Activated CD8-positive, alpha-beta memory T cell treated with anti-CD3 and anti-CD28 coated beads, Interleukin-2, amount 50 U/mL, for 4 hours (primary cell): ENCODE results near the gene NUP58.
"Not testable (repeated sequence)": the region's sequence is repeated elsewhere in the genome, so short reads cannot be mapped to it uniquely, and the experiment has no call there.

ENCODE experiments used
- DNase-seq: peaks from one replicate; pipeline ENCODE4 v3.0.0-alpha.2; 2020

The NUP58 gene

GRCh38 chr13:25306671-25307464 lies 5.4 kb downstream of the NUP58 start:
- no peak for DNase-seq

- no peak for DNase-seq
Measured at GRCh38 chr13:25310891-25311290, 9.5 kb downstream of the NUP58 start.

GRCh38 chr13:25318946-25319345 lies 17.5 kb downstream of the NUP58 start:
- DNase-seq = not testable (repeated sequence)

- DNase-seq = no peak
Measured at GRCh38 chr13:25319771-25320170, 18.3 kb downstream of the NUP58 start.

GRCh38 chr13:25324100-25324499 lies 22.7 kb downstream of the NUP58 start:
- DNase-seq = no peak

- no peak for DNase-seq
Measured at GRCh38 chr13:25329706-25330105, 28.3 kb downstream of the NUP58 start.

GRCh38 chr13:25330541-25330940 lies 29.1 kb downstream of the NUP58 start:
- no peak for DNase-seq

- no peak for DNase-seq
Measured at GRCh38 chr13:25335856-25336255, 34.4 kb downstream of the NUP58 start.

- no peak for DNase-seq
Measured at GRCh38 chr13:25345576-25345975, 44.2 kb downstream of the NUP58 start.

GRCh38 chr13:25347151-25347550 lies 45.7 kb downstream of the NUP58 start:
- no peak for DNase-seq

- no peak for DNase-seq
Measured at GRCh38 chr13:25351404-25351803, 50.0 kb downstream of the NUP58 start.

GRCh38 chr13:25352230-25352629 lies 50.8 kb downstream of the NUP58 start:
- DNase-seq = no peak

- DNase-seq = no peak
Measured at GRCh38 chr13:25352806-25353205, 51.4 kb downstream of the NUP58 start.

GRCh38 chr13:25353344-25353743 lies 51.9 kb downstream of the NUP58 start:
- DNase-seq = no peak

- no peak for DNase-seq
Measured at GRCh38 chr13:25354377-25354776, 53.0 kb downstream of the NUP58 start.

GRCh38 chr13:25360443-25360842 lies 59.0 kb downstream of the NUP58 start:
- not testable (repeated sequence) for DNase-seq

- no peak for DNase-seq
Measured at GRCh38 chr13:25365720-25366235, 64.4 kb downstream of the NUP58 start.

GRCh38 chr13:25371158-25371874 lies 69.9 kb downstream of the NUP58 start:
- no peak for DNase-seq

GRCh38 chr13:25371875-25372283 lies 70.5 kb downstream of the NUP58 start, which contains the start of gene ATP8A2:
ATP8A2 (plus strand) TSS chr13:25371974; CDS start chr13:25372213, 239 bp downstream.
- DNase-seq = no peak

- DNase-seq = no peak
Measured at GRCh38 chr13:25372284-25373081, 71.1 kb downstream of the NUP58 start.

GRCh38 chr13:25375727-25376358 lies 74.4 kb downstream of the NUP58 start:
- no peak for DNase-seq

- DNase-seq = no peak
Measured at GRCh38 chr13:25377244-25377962, 76.0 kb downstream of the NUP58 start.
